Hepatocyte (in vitro differentiated cells): ENCODE results near the gene AMH. TPM values are rescaled to one million over a fixed set of nuclear protein-coding genes. Genes with fewer than 3 reads are reported as not detected.

Experiments used
- DNase-seq: peaks from one replicate; pipeline ENCODE4 v3.0.0-alpha.2; 2016; ENCODE audit warnings: low spot score
- H2AFZ ChIP-seq: fragments of 200-600 bp; sonication (generic); 2 replicates; pipeline ENCODE4 v1.6.0; 2016; ENCODE audit warnings: antibody characterized with exemption, mild to moderate bottlenecking
- H3K27ac ChIP-seq: fragments of 200-600 bp; sonication (generic); 2 replicates; pipeline ENCODE4 v1.5.1; 2016; ENCODE audit warnings: mild to moderate bottlenecking
- H3K27me3 ChIP-seq: fragments of 200-600 bp; sonication (generic); 2 replicates; pipeline ENCODE4 v1.6.1; 2016
- H3K36me3 ChIP-seq: fragments of 200-600 bp; sonication (generic); replicated peaks from 2 replicates; pipeline ENCODE4 v1.5.1; 2016; ENCODE audit warnings: low read depth; ENCODE audit not compliant: insufficient read depth
- H3K4me1 ChIP-seq: fragments of 200-600 bp; sonication (generic); 2 replicates; pipeline ENCODE4 v1.5.1; 2016; ENCODE audit warnings: mild to moderate bottlenecking, moderate library complexity; ENCODE audit not compliant: insufficient read depth
- H3K4me2 ChIP-seq: fragments of 200-600 bp; sonication (generic); 2 replicates; pipeline ENCODE4 v1.6.0; 2016
- H3K4me3 ChIP-seq: fragments of 200-600 bp; sonication (generic); 2 replicates; pipeline ENCODE4 v1.5.1; 2016; ENCODE audit warnings: mild to moderate bottlenecking
- H3K79me2 ChIP-seq: fragments of 200-600 bp; sonication (generic); 2 replicates; pipeline ENCODE4 v1.6.0; 2017; ENCODE audit warnings: mild to moderate bottlenecking
- H3K9me2 ChIP-seq: fragments of 200-600 bp; sonication (generic); replicated peaks from 2 replicates; pipeline ENCODE4 v1.6.0; 2017; ENCODE audit warnings: mild to moderate bottlenecking; ENCODE audit not compliant: insufficient read depth
- H3K9me3 ChIP-seq: fragments of 200-600 bp; sonication (generic); 2 replicates; pipeline ENCODE4 v1.5.1; 2016; ENCODE audit warnings: low read depth, mild to moderate bottlenecking
- H4K20me1 ChIP-seq: fragments of 200-600 bp; sonication (generic); 2 replicates; pipeline ENCODE4 v1.6.0; 2016; ENCODE audit warnings: mild to moderate bottlenecking; ENCODE audit not compliant: insufficient read depth, poor library complexity, severe bottlenecking
- CTCF ChIP-seq: fragments of 200-600 bp; sonication (generic); IDR thresholded peaks from 2 replicates; pipeline ENCODE4 v1.5.1; 2016; ENCODE audit warnings: antibody characterized with exemption, mild to moderate bottlenecking; ENCODE audit not compliant: poor library complexity
- EZH2 ChIP-seq: fragments of 200-600 bp; sonication (generic); IDR thresholded peaks from 2 replicates; pipeline ENCODE4 v1.6.1; 2016; ENCODE audit warnings: antibody characterized with exemption, mild to moderate bottlenecking, borderline replicate concordance
- EZH2phosphoT487 ChIP-seq: fragments of 200-600 bp; sonication (generic); IDR thresholded peaks from one replicate; pipeline ENCODE4 v1.6.1; 2018; ENCODE audit warnings: antibody characterized with exemption, mild to moderate bottlenecking, low read depth, moderate library complexity; ENCODE audit not compliant: unreplicated experiment, severe bottlenecking
- WGBS: methylation state at CpG from one replicate; pipeline ENCODE4 v1.1.6; 2016; ENCODE audit warnings: low lambda C conversion rate; ENCODE audit errors: missing lambda C conversion rate; 5-methylcytosine and 5-hydroxymethylcytosine counted together
- polyA plus RNA-seq: library from polyadenylated mRNA; unstranded; fragments of >200 nt; fragmentation: Nextera tagmentation; extraction: Ambion mirVana; gene quantifications from 2 replicates; pipeline ENCODE4 v1.2.1, GENCODE V29; 2016
- total RNA-seq: library from RNA; depleted of rRNA; stranded (reverse); fragments of >200 nt; gene quantifications from 2 replicates; pipeline ENCODE4 v1.2.3, GENCODE V29; 2014

Gene AMH
- total and polyA plus RNA-seq, 2 experiments from 2014 or later: 8.2 to 20.9 TPM

DNA sequence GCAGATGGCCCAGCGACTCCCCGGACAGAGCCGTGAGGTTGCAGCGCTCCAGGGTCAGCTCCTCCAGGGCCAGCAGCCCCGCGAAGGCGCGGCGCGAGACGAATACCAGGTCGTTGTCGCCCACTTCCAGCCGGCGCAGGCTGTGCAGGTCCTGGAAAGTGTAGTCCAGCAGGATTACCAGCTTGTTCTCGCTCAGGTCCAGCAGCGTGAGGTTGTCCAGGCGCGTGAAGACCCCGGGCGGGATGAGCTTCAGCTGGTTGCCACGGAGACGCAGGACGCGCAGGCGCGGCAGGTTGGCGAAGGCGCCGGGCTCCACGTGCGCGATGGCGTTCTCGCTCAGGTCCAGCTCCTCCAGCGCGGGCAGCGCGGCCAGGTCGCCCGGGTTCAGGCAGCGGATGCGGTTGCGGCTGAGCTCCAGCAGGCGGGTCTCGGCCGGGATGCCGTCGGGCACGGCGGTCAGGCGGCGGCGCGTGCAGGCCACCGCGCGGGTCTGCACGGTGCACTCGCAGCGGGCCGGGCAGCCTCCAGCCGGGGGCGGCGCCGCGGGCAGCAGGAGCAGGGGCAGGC lies 42.1 kb downstream of the AMH start:
- Histone ChIP-seq H3K27me3 (peaks cover 85% of the 10 kb centered on the region), H3K4me3 (no peak overlapping the region), H3K27ac (no peak overlapping the region), H3K4me2 (peak overlapping the region; percentile 80), H3K9me3 (no peaks in the 10 kb centered on the region), H3K9me2 (no peaks in the 10 kb centered on the region), H4K20me1 (peaks cover 3% of the 10 kb centered on the region), H2AFZ (no peak overlapping the region), H3K79me2 (no peaks in the 10 kb centered on the region), H3K4me1 (peaks cover 15% of the 10 kb centered on the region), H3K36me3 (no peaks in the 10 kb centered on the region)
- no peak for TF ChIP-seq EZH2phosphoT487
- DNase-seq: no peak
- 2% methylated on average over 62 of the region's 67 CpGs for WGBS

DNA sequence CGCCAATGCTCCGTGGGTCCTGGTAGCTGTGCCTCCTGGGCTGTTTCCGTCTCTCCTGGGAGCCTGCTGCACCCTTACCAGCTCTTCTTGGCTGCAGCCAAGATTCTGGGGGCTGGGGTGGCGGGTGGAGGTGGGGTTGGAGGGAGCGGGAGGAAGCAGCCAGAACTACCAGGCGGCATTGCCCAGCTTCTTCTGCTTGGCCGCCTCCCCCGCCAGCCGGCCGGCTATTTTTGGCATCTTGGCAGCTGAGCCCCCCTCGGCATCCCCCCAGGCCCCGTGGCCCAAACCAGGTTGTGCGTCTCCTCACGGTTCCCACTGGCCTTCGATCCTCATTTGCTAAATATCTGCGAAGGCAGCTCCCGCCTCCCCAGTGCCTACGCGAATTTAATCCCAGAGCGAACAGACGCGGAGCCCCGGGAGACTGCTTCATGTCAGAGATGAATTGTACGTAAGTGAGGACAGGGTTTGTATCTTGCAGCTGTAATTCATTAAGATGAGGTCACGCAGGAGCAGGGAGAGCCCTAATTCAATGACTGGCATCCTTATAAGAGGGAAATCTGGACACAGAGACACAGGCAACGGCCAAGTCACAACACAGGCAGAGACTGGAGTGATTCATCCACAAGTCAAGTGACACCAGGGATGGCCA lies 45.7 kb downstream of the AMH start:
- TF ChIP-seq CTCF (no peak), EZH2phosphoT487 (no peak), EZH2 (no peak)
- no peak overlapping the region for H3K4me3 ChIP-seq
- H3K36me3 ChIP-seq: no peaks in the 10 kb centered on the region
- no peak overlapping the region for H2AFZ ChIP-seq
- peaks cover 55% of the 10 kb centered on the region for H3K27me3 ChIP-seq
- H4K20me1 ChIP-seq: peaks cover 3% of the 10 kb centered on the region
- WGBS: 37% methylated on average over 17 of the region's 26 CpGs
- H3K27ac ChIP-seq: no peak overlapping the region
- no peak for DNase-seq
- H3K9me3 ChIP-seq: no peaks in the 10 kb centered on the region
- no peaks in the 10 kb centered on the region for H3K79me2 ChIP-seq
- no peaks in the 10 kb centered on the region for H3K9me2 ChIP-seq
- peak overlapping the region; percentile 54 for H3K4me2 ChIP-seq
- H3K4me1 ChIP-seq: peaks cover 13% of the 10 kb centered on the region

- H3K4me1 ChIP-seq: peaks cover 2% of the 10 kb centered on the region
- H4K20me1 ChIP-seq: no peaks in the 10 kb centered on the region
- DNase-seq: no peak
- 87% methylated on average over 16 of the region's 16 CpGs for WGBS
- no peaks in the 10 kb centered on the region for H3K79me2 ChIP-seq
- H3K4me3 ChIP-seq: no peak overlapping the region
- peaks cover 42% of the 10 kb centered on the region for H3K27me3 ChIP-seq
- no peak for TF ChIP-seq EZH2phosphoT487
- no peak for TF ChIP-seq EZH2
- TF ChIP-seq CTCF: no peak
- H2AFZ ChIP-seq: no peak overlapping the region
- H3K4me2 ChIP-seq: no peak overlapping the region
- no peaks in the 10 kb centered on the region for H3K9me3 ChIP-seq
- H3K9me2 ChIP-seq: no peaks in the 10 kb centered on the region
- H3K27ac ChIP-seq: no peak overlapping the region
- H3K36me3 ChIP-seq: no peaks in the 10 kb centered on the region
These were observed 47.0 kb downstream of the AMH start for GRCh38 chr19:2296141-2296540.

- no peak overlapping the region for H3K4me3 ChIP-seq
- 94% methylated on average over 9 of the region's 17 CpGs for WGBS
- H3K9me2 ChIP-seq: no peaks in the 10 kb centered on the region
- H4K20me1 ChIP-seq: no peaks in the 10 kb centered on the region
- TF ChIP-seq CTCF: no peak
- TF ChIP-seq EZH2: no peak
- no peak for TF ChIP-seq EZH2phosphoT487
- H3K27ac ChIP-seq: no peak overlapping the region
- H3K4me1 ChIP-seq: no peaks in the 10 kb centered on the region
- no peaks in the 10 kb centered on the region for H3K9me3 ChIP-seq
- DNase-seq: no peak
- no peak overlapping the region for H3K4me2 ChIP-seq
- no peaks in the 10 kb centered on the region for H3K79me2 ChIP-seq
- peaks cover 7% of the 10 kb centered on the region for H3K27me3 ChIP-seq
- no peak overlapping the region for H2AFZ ChIP-seq
- H3K36me3 ChIP-seq: no peaks in the 10 kb centered on the region
These were observed 51.4 kb downstream of the AMH start for GRCh38 chr19:2300533-2300932.
